Adrenal gland (tissue), 12 donors: Measurements from ENCODE around the gene NUDT9. TPM values are rescaled to one million over a fixed set of nuclear protein-coding genes. Genes with fewer than 3 reads are reported as not detected.
A peak's percentile ranks its signal among the peaks of the same experiment; 100 is the strongest.
"Not testable (repeated sequence)": the region's sequence is repeated elsewhere in the genome, so short reads cannot be mapped to it uniquely, and the experiment has no call there.

Experiments used
- DNase-seq, 7 donors: peaks; one replicate each; pipeline ENCODE4 v3.0.0-alpha.2; 2019 to 2020
- H3K27ac ChIP-seq, 5 donors: fragments of 200-600 bp; sonication (generic) in 4 of 5; 1 replicate in 3 of 5; 2 replicates in 2 of 5; pipeline versions ENCODE4 v1.5.1 to v1.8.0; 2016 to 2020; ENCODE audit warnings: mild to moderate bottlenecking in 1 of 5
- H3K27me3 ChIP-seq: fragments of 200-600 bp; 2 replicates; pipeline ENCODE4 v1.8.0; 2021
- H3K36me3 ChIP-seq, 2 donors: fragments of 200-600 bp; replicated peaks in 1 of 2; 1 replicate in 1 of 2; 2 replicates in 1 of 2; pipeline versions ENCODE4 v1.5.1 to v1.8.0; 2018 to 2022
- H3K4me1 ChIP-seq, 2 donors: fragments of 200-600 bp; replicated peaks in 1 of 2; 1 replicate in 1 of 2; 2 replicates in 1 of 2; pipeline versions ENCODE4 v1.5.1 to v1.8.0; 2018 to 2021
- H3K4me3 ChIP-seq, 4 donors: fragments of 200-600 bp; sonication (generic) in 3 of 4; one replicate each; pipeline ENCODE4 v1.5.1; 2016 to 2018
- H3K9me3 ChIP-seq, 3 donors: fragments of 200-600 bp; sonication (generic) in 1 of 3; replicated peaks in 1 of 3; 1 replicate in 2 of 3; 2 replicates in 1 of 3; pipeline versions ENCODE4 v1.5.1 to v1.8.0; 2016 to 2021
- POLR2A ChIP-seq, 2 donors: fragments of 450-650 bp; IDR thresholded peaks; one replicate each; pipeline ENCODE4 v1.6.1; 2017; ENCODE audit warnings: antibody characterized with exemption in 2 of 2, mild to moderate bottlenecking in 2 of 2, moderate library complexity in 1 of 2
- WGBS, 4 donors: extraction: QIAGEN DNeasy Blood & Tissue Kit in 2 of 4; methylation state at CpG; one replicate each; pipeline versions ENCODE4 v1.1.5 to v1.1.7; 2013 to 2017; 5-methylcytosine and 5-hydroxymethylcytosine counted together
- intact Hi-C, 2 donors: fragments of 100-400 bp; cut with DNase I; formaldehyde crosslinking; loops; one replicate each; pipeline versions ENCODE4 v1.14.1 to v1.15.0; 2022 to 2023
- polyA plus RNA-seq, 3 donors: library from polyadenylated mRNA; stranded (reverse); fragments of 200-250 nt in 2 of 3; fragments of 350-450 nt in 1 of 3; fragmentation: Illumina TruSeq in 1 of 3; extraction: RNeasy Lipid Tissue Mini Kit (QIAGEN cat#74804) in 1 of 3; gene quantifications; one replicate each; pipeline ENCODE4 v1.2.3, GENCODE V29; 2013 to 2014
- total RNA-seq, 9 donors: library from RNA; depleted of rRNA in 4 of 9; stranded (reverse); fragments of >200 nt in 4 of 9; fragments of 120-200 nt in 1 of 9; fragmentation: NEBNext Ultra II Directional in 1 of 9; extraction: Animal tissue kit (Norgen Biotek cat#: 25700) in 1 of 9; gene quantifications; one replicate each; pipeline versions ENCODE4 v1.1.0 to v1.2.4, GENCODE V29; 2013 to 2023
- TF ChIP-seq, protein P1 (sequence below), 6 experiments: fragments of 450-650 bp in 4 of 6; fragments of 200-600 bp in 2 of 6; sonication (generic) in 1 of 6; IDR thresholded peaks; 1 replicate in 5 of 6; 2 replicates in 1 of 6; pipeline versions ENCODE4 v1.5.1 to v1.8.0; 2016 to 2021; ENCODE audit warnings: antibody characterized with exemption in 6 of 6, mild to moderate bottlenecking in 2 of 6, moderate library complexity in 1 of 6
- donor health status: healthy with polysubstance abuse.
- donor health status: Bipolar disorder and iron deficiency.
- donor health status: DM: yes; HTN: yes; CAD: no.
- donor health status: DM: no; HTN: no; CAD: no.
- donor health status: DM: no; HTN: no; CAD: no.
- donor health status: DM: yes; HTN: yes; CAD: no.

The NUDT9 gene
- total and polyA plus RNA-seq, 12 donors, result 16.9 to 95.2 (median 48.4) TPM

GRCh38 chr4:87390551-87390890 lies 31.9 kb upstream of the NUDT9 start:
- TF ChIP-seq POLR2A (IDR thresholded peaks at IDR 0.05), result no peak
- TF ChIP-seq, protein P1, sequence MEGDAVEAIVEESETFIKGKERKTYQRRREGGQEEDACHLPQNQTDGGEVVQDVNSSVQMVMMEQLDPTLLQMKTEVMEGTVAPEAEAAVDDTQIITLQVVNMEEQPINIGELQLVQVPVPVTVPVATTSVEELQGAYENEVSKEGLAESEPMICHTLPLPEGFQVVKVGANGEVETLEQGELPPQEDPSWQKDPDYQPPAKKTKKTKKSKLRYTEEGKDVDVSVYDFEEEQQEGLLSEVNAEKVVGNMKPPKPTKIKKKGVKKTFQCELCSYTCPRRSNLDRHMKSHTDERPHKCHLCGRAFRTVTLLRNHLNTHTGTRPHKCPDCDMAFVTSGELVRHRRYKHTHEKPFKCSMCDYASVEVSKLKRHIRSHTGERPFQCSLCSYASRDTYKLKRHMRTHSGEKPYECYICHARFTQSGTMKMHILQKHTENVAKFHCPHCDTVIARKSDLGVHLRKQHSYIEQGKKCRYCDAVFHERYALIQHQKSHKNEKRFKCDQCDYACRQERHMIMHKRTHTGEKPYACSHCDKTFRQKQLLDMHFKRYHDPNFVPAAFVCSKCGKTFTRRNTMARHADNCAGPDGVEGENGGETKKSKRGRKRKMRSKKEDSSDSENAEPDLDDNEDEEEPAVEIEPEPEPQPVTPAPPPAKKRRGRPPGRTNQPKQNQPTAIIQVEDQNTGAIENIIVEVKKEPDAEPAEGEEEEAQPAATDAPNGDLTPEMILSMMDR (IDR thresholded peaks at IDR 0.05), result no peak
- H3K27ac ChIP-seq, result peak overlapping the region; percentile 15 to 94 (median 81)

GRCh38 chr4:87390891-87391575 lies 31.3 kb upstream of the NUDT9 start, which contains the start of gene HSD17B11:
Gene HSD17B11 (minus strand): TSS chr4:87391188. CDS start chr4:87391070, 118 bp downstream.
- DNase-seq, result peak; percentile 89 to 97 (median 96)
- peak within 1 kb of the TSS; percentile 15 to 94 (median 81) for H3K27ac ChIP-seq
- WGBS, 4 donors, result 0 to 2% (median 1%) methylated on average over 21 to 32 of the region's 32 CpGs
- H3K4me1 ChIP-seq, result peaks cover 13 to 33% of the 10 kb centered on the region in 2 donors
- no peaks in the 10 kb centered on the region for H3K9me3 ChIP-seq
- TF ChIP-seq, protein P1 (IDR thresholded peaks at IDR 0.05), result peak in 3 of 6 experiments; percentile 17 to 43 (median 27)
- TF ChIP-seq POLR2A (IDR thresholded peaks at IDR 0.05), result peak; percentile 55 to 96
- H3K4me3 ChIP-seq, result peak within 1 kb of the TSS in 3 of 4 donors; percentile 8 to 69 (median 37)
- H3K27me3 ChIP-seq, result no peaks in the 10 kb centered on the region
- intact Hi-C loops, result no loop called here
- no peaks in the 10 kb centered on the region for H3K36me3 ChIP-seq

More at GRCh38 chr4:87390551-87390890, 31.9 kb upstream of the NUDT9 start:
- no peaks in the 10 kb centered on the region for H3K27me3 ChIP-seq
- no peaks in the 10 kb centered on the region for H3K9me3 ChIP-seq
- H3K4me1 ChIP-seq, result peaks cover 13 to 33% of the 10 kb centered on the region in 2 donors
- peak overlapping the region in 3 of 4 donors; percentile 3 to 69 (median 37) for H3K4me3 ChIP-seq
- intact Hi-C loops, result no loop called here
- no peak for DNase-seq
- H3K36me3 ChIP-seq, result no peaks in the 10 kb centered on the region

- Histone ChIP-seq H3K4me1 (peaks cover 13 to 33% of the 10 kb centered on the region in 2 donors), H3K27me3 (no peaks in the 10 kb centered on the region), H3K4me3 (peak overlapping the region in 3 of 4 donors; percentile 8 to 69 (median 37)), H3K36me3 (no peaks in the 10 kb centered on the region), H3K27ac (peak overlapping the region; percentile 15 to 94 (median 81)), H3K9me3 (no peaks in the 10 kb centered on the region)
- DNase-seq, result peak in 1 of 7 donors; percentile 11
- intact Hi-C loops, result no loop called here
- TF ChIP-seq POLR2A (IDR thresholded peaks at IDR 0.05), result no peak
- TF ChIP-seq, protein P1 (IDR thresholded peaks at IDR 0.05), result peak in 1 of 6 experiments; percentile 14
- 4 to 9% (median 7%) methylated on average over 12 to 16 of the region's 16 CpGs for whole genome bisulfite sequencing, 4 donors
These were observed 30.8 kb upstream of the NUDT9 start for GRCh38 chr4:87391576-87392054.

- peaks cover 13 to 33% of the 10 kb centered on the region in 2 donors for H3K4me1 ChIP-seq
- H3K27me3 ChIP-seq, result no peaks in the 10 kb centered on the region
- H3K36me3 ChIP-seq, result no peaks in the 10 kb centered on the region
- WGBS, 4 donors, result 84 to 91% (median 90%) methylated on average over 3 of the region's 3 CpGs
- intact Hi-C loops, result no loop called here
- H3K9me3 ChIP-seq, result no peaks in the 10 kb centered on the region
- no peak for DNase-seq
- peak overlapping the region in 2 of 5 donors; percentile 15 to 94 for H3K27ac ChIP-seq
- no peak overlapping the region for H3K4me3 ChIP-seq
- TF ChIP-seq, protein P1 (IDR thresholded peaks at IDR 0.05), result no peak
- no peak for TF ChIP-seq POLR2A (IDR thresholded peaks at IDR 0.05)
These were observed 30.2 kb upstream of the NUDT9 start for GRCh38 chr4:87392183-87392582.

- H3K27me3 ChIP-seq, H3K9me3 ChIP-seq, H3K4me3 ChIP-seq, DNase-seq, intact Hi-C loops, H3K36me3 ChIP-seq, H3K4me1 ChIP-seq, H3K27ac ChIP-seq: not testable (repeated sequence)
- WGBS, 4 donors, result 86 to 92% (median 91%) methylated on average over 21 to 23 of the region's 23 CpGs
These were observed 27.3 kb upstream of the NUDT9 start for GRCh38 chr4:87395073-87395472.

DNA sequence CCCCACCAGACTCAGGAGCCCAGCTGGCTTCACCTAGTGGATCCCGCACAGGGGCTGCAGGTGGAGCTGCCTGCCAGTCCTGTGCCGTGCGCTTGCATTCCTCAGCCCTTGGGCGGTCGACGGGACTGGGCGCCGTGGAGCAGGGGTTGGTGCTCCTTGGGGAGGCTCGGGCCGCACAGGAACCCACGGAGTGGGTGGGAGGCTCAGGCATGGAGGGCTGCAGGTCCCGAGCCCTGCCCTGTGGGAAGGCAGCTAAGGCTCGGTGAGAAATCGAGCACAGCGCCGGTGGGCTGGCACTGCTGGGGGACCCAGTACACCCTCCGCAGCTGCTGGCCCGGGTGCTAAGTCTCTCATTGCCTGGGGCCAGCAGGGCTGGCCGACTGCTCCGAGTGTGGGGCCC lies 26.5 kb upstream of the NUDT9 start:
- H3K36me3 ChIP-seq, intact Hi-C loops, DNase-seq, H3K4me1 ChIP-seq, H3K27ac ChIP-seq, H3K4me3 ChIP-seq, H3K27me3 ChIP-seq, H3K9me3 ChIP-seq: not testable (repeated sequence)
- 84 to 93% (median 90%) methylated on average over 6 to 20 of the region's 20 CpGs; no CpG with 5 or more reads in 1 of the 4 donors for WGBS, 4 donors
